C4-2B (cell line): Measurements from ENCODE around the gene ABHD12.

Source experiments
- ZFX ChIP-seq: fragments of 450-650 bp; IDR thresholded peaks from 2 replicates; pipeline ENCODE4 v1.6.1; 2017
- TF ChIP-seq, protein P1 (sequence below): fragments of 450-650 bp; conservative IDR thresholded peaks from 2 replicates; pipeline ENCODE4 v1.5.1; 2017; ENCODE audit warnings: mild to moderate bottlenecking

DNA sequence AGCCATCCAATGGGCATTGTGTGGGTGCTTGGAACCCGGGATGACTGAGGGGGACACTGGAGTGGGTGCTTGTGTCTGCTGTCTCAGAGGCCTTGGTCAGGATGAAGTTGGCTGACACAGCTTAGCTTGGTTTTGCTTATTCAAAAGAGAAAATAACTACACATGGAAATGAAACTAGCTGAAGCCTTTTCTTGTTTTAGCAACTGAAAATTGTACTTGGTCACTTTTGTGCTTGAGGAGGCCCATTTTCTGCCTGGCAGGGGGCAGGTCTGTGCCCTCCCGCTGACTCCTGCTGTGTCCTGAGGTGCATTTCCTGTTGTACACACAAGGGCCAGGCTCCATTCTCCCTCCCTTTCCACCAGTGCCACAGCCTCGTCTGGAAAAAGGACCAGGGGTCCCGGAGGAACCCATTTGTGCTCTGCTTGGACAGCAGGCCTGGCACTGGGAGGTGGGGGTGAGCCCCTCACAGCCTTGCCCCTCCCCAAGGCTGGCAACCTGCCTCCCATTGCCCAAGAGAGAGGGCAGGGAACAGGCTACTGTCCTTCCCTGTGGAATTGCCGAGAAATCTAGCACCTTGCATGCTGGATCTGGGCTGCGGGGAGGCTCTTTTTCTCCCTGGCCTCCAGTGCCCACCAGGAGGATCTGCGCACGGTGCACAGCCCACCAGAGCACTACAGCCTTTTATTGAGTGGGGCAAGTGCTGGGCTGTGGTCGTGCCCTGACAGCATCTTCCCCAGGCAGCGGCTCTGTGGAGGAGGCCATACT lies 93.3 kb downstream of the ABHD12 start:
- TF ChIP-seq, protein P1, sequence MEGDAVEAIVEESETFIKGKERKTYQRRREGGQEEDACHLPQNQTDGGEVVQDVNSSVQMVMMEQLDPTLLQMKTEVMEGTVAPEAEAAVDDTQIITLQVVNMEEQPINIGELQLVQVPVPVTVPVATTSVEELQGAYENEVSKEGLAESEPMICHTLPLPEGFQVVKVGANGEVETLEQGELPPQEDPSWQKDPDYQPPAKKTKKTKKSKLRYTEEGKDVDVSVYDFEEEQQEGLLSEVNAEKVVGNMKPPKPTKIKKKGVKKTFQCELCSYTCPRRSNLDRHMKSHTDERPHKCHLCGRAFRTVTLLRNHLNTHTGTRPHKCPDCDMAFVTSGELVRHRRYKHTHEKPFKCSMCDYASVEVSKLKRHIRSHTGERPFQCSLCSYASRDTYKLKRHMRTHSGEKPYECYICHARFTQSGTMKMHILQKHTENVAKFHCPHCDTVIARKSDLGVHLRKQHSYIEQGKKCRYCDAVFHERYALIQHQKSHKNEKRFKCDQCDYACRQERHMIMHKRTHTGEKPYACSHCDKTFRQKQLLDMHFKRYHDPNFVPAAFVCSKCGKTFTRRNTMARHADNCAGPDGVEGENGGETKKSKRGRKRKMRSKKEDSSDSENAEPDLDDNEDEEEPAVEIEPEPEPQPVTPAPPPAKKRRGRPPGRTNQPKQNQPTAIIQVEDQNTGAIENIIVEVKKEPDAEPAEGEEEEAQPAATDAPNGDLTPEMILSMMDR, result no peak
- no peak for TF ChIP-seq ZFX
